Measurements from ENCODE around the gene PLEK2. TPM values are rescaled to one million over a fixed set of nuclear protein-coding genes. Genes with fewer than 3 reads are reported as not detected.

The PLEK2 gene
- polyA plus RNA-seq, 1 donor (not counting 4 experiments of a cell fraction or from before 2014, with no cell fraction given), result 219 TPM

- Histone ChIP-seq H4K20me1 (ENCODE audit: control insufficient read depth, extremely low read depth, insufficient read depth, low read length) (peaks cover 7% of the 10 kb centered on the region), H3K4me2 (ENCODE audit: control insufficient read depth, extremely low read depth, insufficient read depth, low read depth, low read length) (no peak overlapping the region), H3K9me1 (ENCODE audit: control insufficient read depth, extremely low read depth, insufficient read depth, low read length) (no peaks in the 10 kb centered on the region), H3K79me2 (ENCODE audit: control insufficient read depth, insufficient read depth, low read length) (peaks cover 37% of the 10 kb centered on the region), H3K27ac (ENCODE audit: control insufficient read depth, insufficient read depth, low read length) (no peak overlapping the region), H3K4me1 (ENCODE audit: control insufficient read depth, extremely low read depth, insufficient read depth, low read length) (no peaks in the 10 kb centered on the region), H2AFZ (ENCODE audit: control insufficient read depth, low read length) (no peak overlapping the region), H3K9ac (ENCODE audit: control insufficient read depth, extremely low read depth, insufficient read depth, low read length) (no peak overlapping the region), H3K36me3 (ENCODE audit: control insufficient read depth in 2 of 2, extremely low read depth in 1 of 2, insufficient read depth in 2 of 2, low read length in 2 of 2) (peaks cover 48 to 76% of the 10 kb centered on the region in 2 experiments), H3K4me3 (ENCODE audit: control insufficient read depth in 2 of 3, extremely low read depth in 1 of 3, insufficient read depth in 2 of 3, low read depth in 1 of 3, low read length in 3 of 3) (no peak overlapping the region), H3K27me3 (ENCODE audit: control insufficient read depth, extremely low read depth, insufficient read depth, low read length) (no peaks in the 10 kb centered on the region), H3K9me3 (ENCODE audit: control insufficient read depth, low read depth, low read length) (no peaks in the 10 kb centered on the region)
- DNase-seq (ENCODE audit: low read depth, low spot score) (no peak), FAIRE-seq (no peak)
- dilution Hi-C loops (cut with MboI; ENCODE audit: extremely low pct_ligation_motif_present, low sequenced_read_pairs), result no loop called here
- no peak for TF ChIP-seq EZH2 (IDR thresholded peaks at IDR 0.05; ENCODE audit: low read length)
These were observed 19.8 kb downstream of the PLEK2 start for GRCh38 chr14:67392123-67392522.

- dilution Hi-C loops (cut with MboI; ENCODE audit: extremely low pct_ligation_motif_present, low sequenced_read_pairs), result no loop called here
These were observed 20.7 kb downstream of the PLEK2 start for GRCh38 chr14:67391268-67391667.

More at GRCh38 chr14:67391268-67391667, 20.7 kb downstream of the PLEK2 start:
- H3K27me3 ChIP-seq (ENCODE audit: control insufficient read depth, extremely low read depth, insufficient read depth, low read length), result no peaks in the 10 kb centered on the region
- H3K9me3 ChIP-seq (ENCODE audit: control insufficient read depth, low read depth, low read length), result no peaks in the 10 kb centered on the region
- H3K9ac ChIP-seq (ENCODE audit: control insufficient read depth, extremely low read depth, insufficient read depth, low read length), result no peak overlapping the region
- DNase-seq (ENCODE audit: low read depth, low spot score), result no peak
- H3K4me1 ChIP-seq (ENCODE audit: control insufficient read depth, extremely low read depth, insufficient read depth, low read length), result peaks cover 3% of the 10 kb centered on the region
- no peaks in the 10 kb centered on the region for H3K9me1 ChIP-seq (ENCODE audit: control insufficient read depth, extremely low read depth, insufficient read depth, low read length)
- TF ChIP-seq EZH2 (IDR thresholded peaks at IDR 0.05; ENCODE audit: low read length) (no peak), CTCF (optimal IDR thresholded peaks at IDR 0.05 in 1 of 3, IDR thresholded peaks at IDR 0.05 in 1 of 3, conservative IDR thresholded peaks at IDR 0.05 in 1 of 3; ENCODE audit: extremely low read depth in 1 of 3, insufficient read depth in 2 of 3, low read length in 3 of 3) (no peak)
- no peak for FAIRE-seq
- peaks cover 7% of the 10 kb centered on the region for H4K20me1 ChIP-seq (ENCODE audit: control insufficient read depth, extremely low read depth, insufficient read depth, low read length)
- H2AFZ ChIP-seq (ENCODE audit: control insufficient read depth, low read length), result no peak overlapping the region
- peaks cover 32% of the 10 kb centered on the region for H3K79me2 ChIP-seq (ENCODE audit: control insufficient read depth, insufficient read depth, low read length)
- no peak overlapping the region for H3K4me2 ChIP-seq (ENCODE audit: control insufficient read depth, extremely low read depth, insufficient read depth, low read depth, low read length)
- H3K36me3 ChIP-seq (ENCODE audit: control insufficient read depth in 2 of 2, extremely low read depth in 1 of 2, insufficient read depth in 2 of 2, low read length in 2 of 2), result peaks cover 48 to 73% of the 10 kb centered on the region in 2 experiments
- no peak overlapping the region for H3K27ac ChIP-seq (ENCODE audit: control insufficient read depth, insufficient read depth, low read length)
- H3K4me3 ChIP-seq (ENCODE audit: control insufficient read depth in 2 of 3, extremely low read depth in 1 of 3, insufficient read depth in 2 of 3, low read depth in 1 of 3, low read length in 3 of 3), result no peak overlapping the region
